Fibroblast of lung (primary cell): ENCODE data around the gene MGLL. TPM values are rescaled to one million over a fixed set of nuclear protein-coding genes. Genes with fewer than 3 reads are reported as not detected.

Experiments
- DNase-seq, 2 donors: peaks; one replicate each; pipeline versions ENCODE4 v3.0.0 to v3.0.0-alpha.2; 2010; ENCODE audit warnings: low read depth in 2 of 2
- H2AFZ ChIP-seq: 2 replicates; pipeline ENCODE4 v1.5.1; 2012; ENCODE audit warnings: low read length, control low read depth, inconsistent platforms
- H3K27ac ChIP-seq: 2 replicates; pipeline ENCODE4 v1.5.1; 2011; ENCODE audit warnings: low read length, control low read depth; ENCODE audit not compliant: insufficient read depth
- H3K27me3 ChIP-seq: 2 replicates; pipeline ENCODE4 v1.5.1; 2011; ENCODE audit warnings: mild to moderate bottlenecking, low read length; ENCODE audit not compliant: control insufficient read depth, insufficient read depth
- H3K36me3 ChIP-seq: 2 replicates; pipeline ENCODE4 v1.5.1; 2011; ENCODE audit warnings: low read length; ENCODE audit not compliant: control insufficient read depth, insufficient read depth
- H3K4me1 ChIP-seq: 2 replicates; pipeline ENCODE4 v1.5.1; 2011; ENCODE audit warnings: low read length; ENCODE audit not compliant: control insufficient read depth, insufficient read depth; ENCODE audit errors: extremely low read depth
- H3K4me2 ChIP-seq: 2 replicates; pipeline ENCODE4 v1.5.1; 2011; ENCODE audit warnings: low read length, control low read depth; ENCODE audit not compliant: insufficient read depth; ENCODE audit errors: extremely low read depth
- H3K4me3 ChIP-seq, 4 experiments: fragments of 200-600 bp in 1 of 4; sonication (generic) in 1 of 4; replicated peaks in 1 of 4; 2 replicates each; pipeline ENCODE4 v1.5.1; 2011 to 2016; ENCODE audit warnings: low read length in 4 of 4, low read depth in 3 of 4, mild to moderate bottlenecking in 3 of 4, control low read depth in 2 of 4, inconsistent platforms in 1 of 4, mixed read lengths in 1 of 4; ENCODE audit not compliant: insufficient read depth in 1 of 4; ENCODE audit errors: control extremely low read depth in 1 of 4
- H3K79me2 ChIP-seq: 2 replicates; pipeline ENCODE4 v1.5.1; 2012; ENCODE audit warnings: mild to moderate bottlenecking, low read length, inconsistent platforms; ENCODE audit not compliant: control insufficient read depth, insufficient read depth
- H3K9ac ChIP-seq: 2 replicates; pipeline ENCODE4 v1.5.1; 2011; ENCODE audit warnings: mild to moderate bottlenecking, low read length, control low read depth; ENCODE audit not compliant: insufficient read depth
- H3K9me3 ChIP-seq: 2 replicates; pipeline ENCODE4 v1.5.1; 2012; ENCODE audit warnings: low read depth, low read length; ENCODE audit not compliant: control insufficient read depth, insufficient read depth
- H4K20me1 ChIP-seq: 2 replicates; pipeline ENCODE4 v1.5.1; 2011; ENCODE audit warnings: low read length; ENCODE audit not compliant: control insufficient read depth, insufficient read depth; ENCODE audit errors: extremely low read depth
- EZH2 ChIP-seq: IDR thresholded peaks from 2 replicates; pipeline ENCODE4 v1.5.1; 2012; ENCODE audit warnings: low read length, control low read depth, mild to moderate bottlenecking; ENCODE audit errors: missing control alignments
- polyA plus RNA-seq, 2 donors: library from polyadenylated mRNA; depleted of rRNA in 1 of 2; stranded (reverse) in 1 of 2; unstranded in 1 of 2; fragments of >200 nt; gene quantifications; 2 replicates each; pipeline ENCODE4 v1.2.1, GENCODE V29; 2011 to 2012; ENCODE audit warnings: missing spikeins in 1 of 2
- total RNA-seq: library from RNA; depleted of rRNA; stranded (reverse); fragments of >200 nt; gene quantifications from 2 replicates; pipeline ENCODE4 v1.2.1, GENCODE V29; 2014
- TF ChIP-seq, protein P1 (sequence below), 2 donors: IDR thresholded peaks in 1 of 2; conservative IDR thresholded peaks in 1 of 2; 1 replicate in 1 of 2; 2 replicates in 1 of 2; pipeline ENCODE4 v1.5.1; 2011 to 2012; ENCODE audit warnings: low read length in 2 of 2, control low read depth in 1 of 2, inconsistent platforms in 1 of 2, low read depth in 1 of 2, mild to moderate bottlenecking in 1 of 2

The MGLL gene
- total and polyA plus RNA-seq, 2 donors (not counting 1 experiment from before 2014, with no cell fraction given): 60.1 to 122 TPM

- Histone ChIP-seq H4K20me1 (no peaks in the 10 kb centered on the region), H3K79me2 (peaks cover 2% of the 10 kb centered on the region), H3K4me3 (no peak overlapping the region), H3K4me1 (peaks cover 23% of the 10 kb centered on the region), H3K27ac (no peak overlapping the region), H3K36me3 (peaks cover 2% of the 10 kb centered on the region), H3K9ac (no peak overlapping the region), H2AFZ (no peak overlapping the region), H3K27me3 (no peaks in the 10 kb centered on the region), H3K9me3 (no peaks in the 10 kb centered on the region), H3K4me2 (no peak overlapping the region)
- no peak for DNase-seq
- TF ChIP-seq, protein P1, sequence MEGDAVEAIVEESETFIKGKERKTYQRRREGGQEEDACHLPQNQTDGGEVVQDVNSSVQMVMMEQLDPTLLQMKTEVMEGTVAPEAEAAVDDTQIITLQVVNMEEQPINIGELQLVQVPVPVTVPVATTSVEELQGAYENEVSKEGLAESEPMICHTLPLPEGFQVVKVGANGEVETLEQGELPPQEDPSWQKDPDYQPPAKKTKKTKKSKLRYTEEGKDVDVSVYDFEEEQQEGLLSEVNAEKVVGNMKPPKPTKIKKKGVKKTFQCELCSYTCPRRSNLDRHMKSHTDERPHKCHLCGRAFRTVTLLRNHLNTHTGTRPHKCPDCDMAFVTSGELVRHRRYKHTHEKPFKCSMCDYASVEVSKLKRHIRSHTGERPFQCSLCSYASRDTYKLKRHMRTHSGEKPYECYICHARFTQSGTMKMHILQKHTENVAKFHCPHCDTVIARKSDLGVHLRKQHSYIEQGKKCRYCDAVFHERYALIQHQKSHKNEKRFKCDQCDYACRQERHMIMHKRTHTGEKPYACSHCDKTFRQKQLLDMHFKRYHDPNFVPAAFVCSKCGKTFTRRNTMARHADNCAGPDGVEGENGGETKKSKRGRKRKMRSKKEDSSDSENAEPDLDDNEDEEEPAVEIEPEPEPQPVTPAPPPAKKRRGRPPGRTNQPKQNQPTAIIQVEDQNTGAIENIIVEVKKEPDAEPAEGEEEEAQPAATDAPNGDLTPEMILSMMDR (conservative IDR thresholded peaks at IDR 0.05 in 1 of 2, IDR thresholded peaks at IDR 0.05 in 1 of 2; ENCODE audit: low read depth in 1 of 2, low read length in 2 of 2): no peak
- no peak for TF ChIP-seq EZH2
Observed at GRCh38 chr3:127744253-127744815, 78.0 kb downstream of the MGLL start.

DNA sequence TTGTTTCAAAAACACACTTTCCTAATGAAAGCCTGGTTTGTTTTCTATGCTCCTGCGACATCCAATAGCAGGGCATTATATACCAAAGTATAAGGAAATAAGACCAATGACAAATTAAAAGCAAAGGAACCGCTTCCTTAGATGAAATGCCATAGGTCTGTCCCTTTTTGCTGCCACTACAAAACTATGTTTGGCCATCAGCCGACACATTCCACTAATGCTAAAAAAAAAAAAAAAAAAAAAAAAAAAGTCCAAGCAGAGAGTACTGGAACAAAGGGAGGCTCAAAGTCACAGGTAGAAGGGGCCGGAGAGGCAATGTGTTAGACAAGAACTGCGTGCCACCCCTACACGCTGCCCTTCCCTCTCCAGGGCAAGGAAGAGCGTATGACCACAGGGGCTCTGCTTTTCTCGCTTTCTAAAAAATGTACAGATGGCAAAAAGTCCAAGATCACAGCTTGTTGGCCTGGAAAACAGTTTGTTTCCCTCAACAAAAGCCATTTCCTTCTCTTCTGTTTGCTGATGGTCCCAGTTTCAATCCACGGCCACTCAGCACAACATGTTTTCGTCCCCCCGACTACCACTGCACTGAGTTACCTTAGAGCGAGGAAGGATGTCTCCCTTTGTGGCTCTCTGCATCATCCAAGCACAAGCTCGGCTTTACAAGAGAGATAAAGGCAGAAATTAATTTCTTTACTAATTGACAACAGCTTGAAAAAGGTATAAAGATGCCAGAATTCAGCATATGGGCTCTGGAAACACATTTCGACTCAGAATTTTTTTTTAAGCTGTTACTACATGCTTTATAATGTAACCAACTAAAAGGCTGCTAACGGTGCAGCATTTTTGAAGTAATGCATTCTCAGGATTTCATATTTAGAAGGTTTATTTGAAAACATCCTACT, 78.7 kb downstream of the MGLL start:
- Histone ChIP-seq H3K36me3 (peaks cover 2% of the 10 kb centered on the region), H3K79me2 (peaks cover 2% of the 10 kb centered on the region), H3K27me3 (no peaks in the 10 kb centered on the region), H2AFZ (no peak overlapping the region), H3K4me2 (no peak overlapping the region), H3K27ac (no peak overlapping the region), H3K9ac (no peak overlapping the region), H4K20me1 (no peaks in the 10 kb centered on the region), H3K4me1 (peaks cover 22% of the 10 kb centered on the region), H3K4me3 (no peak overlapping the region), H3K9me3 (no peaks in the 10 kb centered on the region)
- TF ChIP-seq EZH2: no peak
- TF ChIP-seq, protein P1 (conservative IDR thresholded peaks at IDR 0.05 in 1 of 2, IDR thresholded peaks at IDR 0.05 in 1 of 2; ENCODE audit: low read depth in 1 of 2, low read length in 2 of 2): no peak
- DNase-seq: no peak

- no peak for DNase-seq
- H3K27ac ChIP-seq: no peak overlapping the region
- H3K4me2 ChIP-seq: no peak overlapping the region
- peaks cover 2% of the 10 kb centered on the region for H3K79me2 ChIP-seq
- no peaks in the 10 kb centered on the region for H3K27me3 ChIP-seq
- TF ChIP-seq, protein P1 (conservative IDR thresholded peaks at IDR 0.05 in 1 of 2, IDR thresholded peaks at IDR 0.05 in 1 of 2; ENCODE audit: low read depth in 1 of 2, low read length in 2 of 2): no peak
- H3K4me3 ChIP-seq: no peak overlapping the region
- peaks cover 19% of the 10 kb centered on the region for H3K4me1 ChIP-seq
- H2AFZ ChIP-seq: no peak overlapping the region
- peaks cover 2% of the 10 kb centered on the region for H3K36me3 ChIP-seq
- no peak overlapping the region for H3K9ac ChIP-seq
- H3K9me3 ChIP-seq: no peaks in the 10 kb centered on the region
- H4K20me1 ChIP-seq: no peaks in the 10 kb centered on the region
Observed at GRCh38 chr3:127742580-127742979, 79.7 kb downstream of the MGLL start.
